Upper lobe of right lung (tissue), 1 donor: ENCODE data around the gene ARHGAP45. TPM values are rescaled to one million over a fixed set of nuclear protein-coding genes. Genes with fewer than 3 reads are reported as not detected.

Source experiments
- ATAC-seq: fragments of 200-7000 bp; cut with Tn5 transposase; one replicate; pipeline ENCODE4 v1.9.1; 2020; ENCODE audit warnings: mild to moderate bottlenecking, moderate library complexity
- DNase-seq: peaks from one replicate; pipeline ENCODE4 v3.0.0-alpha.2; 2020
- H3K27ac ChIP-seq: fragments of 200-600 bp; one replicate; pipeline ENCODE4 v1.8.0; 2022
- H3K27me3 ChIP-seq: fragments of 200-600 bp; one replicate; pipeline ENCODE4 v1.8.0; 2022; ENCODE audit warnings: mild to moderate bottlenecking
- H3K36me3 ChIP-seq: fragments of 200-600 bp; one replicate; pipeline ENCODE4 v1.8.0; 2022
- H3K4me1 ChIP-seq: fragments of 200-600 bp; one replicate; pipeline ENCODE4 v1.8.0; 2022
- H3K4me3 ChIP-seq: fragments of 200-600 bp; one replicate; pipeline ENCODE4 v1.8.0; 2022; ENCODE audit warnings: mild to moderate bottlenecking
- H3K9me3 ChIP-seq: fragments of 200-600 bp; one replicate; pipeline ENCODE4 v1.8.0; 2022
- CTCF ChIP-seq: fragments of 200-600 bp; IDR thresholded peaks from one replicate; pipeline ENCODE4 v1.8.0; 2022; ENCODE audit warnings: antibody characterized with exemption
- intact Hi-C: fragments of 100-400 bp; cut with DNase I; formaldehyde crosslinking; loops from one replicate; pipeline ENCODE4 v1.11.0; 2022
- total RNA-seq: library from RNA; stranded (reverse); fragmentation: NEBNext Ultra II Directional; extraction: Animal tissue kit (Norgen Biotek cat#: 25700); gene quantifications from one replicate; pipeline ENCODE4 v1.2.1, GENCODE V29; 2021
- donor health status: DM: no; HTN: yes; CAD: no; lungs with severe emphysema.

The ARHGAP45 gene
- total RNA-seq, 1 donor from 2014 or later: 98.2 TPM

GRCh38 chr19:1027650-1028061, 39.3 kb upstream of the ARHGAP45 start:
- Histone ChIP-seq H3K27me3 (no peaks in the 10 kb centered on the region), H3K4me3 (peak overlapping the region; percentile 97), H3K4me1 (peaks cover 27% of the 10 kb centered on the region), H3K9me3 (no peaks in the 10 kb centered on the region), H3K27ac (peak overlapping the region; percentile 98), H3K36me3 (peaks cover 12% of the 10 kb centered on the region)
- TF ChIP-seq CTCF: no peak
- intact Hi-C loops: no loop called here
- DNase-seq (no peak), ATAC-seq (no peak)

- peak; percentile 90 for DNase-seq
Observed at GRCh38 chr19:1028062-1028926, 38.7 kb upstream of the ARHGAP45 start.

GRCh38 chr19:1032264-1032867, 34.6 kb upstream of the ARHGAP45 start:
- ATAC-seq: no peak
- intact Hi-C loops: loop anchor here (10.0 kb wide), 1 partner anchor 52 kb away; no protein-coding TSS in a partner anchor
- H3K4me3 ChIP-seq: no peak overlapping the region
- DNase-seq: no peak
- no peak for TF ChIP-seq CTCF
- H3K36me3 ChIP-seq: peaks cover 43% of the 10 kb centered on the region
- no peaks in the 10 kb centered on the region for H3K9me3 ChIP-seq
- no peaks in the 10 kb centered on the region for H3K27me3 ChIP-seq
- peaks cover 22% of the 10 kb centered on the region for H3K4me1 ChIP-seq
- no peak overlapping the region for H3K27ac ChIP-seq

More at GRCh38 chr19:1028062-1028926, 38.7 kb upstream of the ARHGAP45 start:
- H3K27ac ChIP-seq: peak overlapping the region; percentile 98
- ATAC-seq: peak; percentile 78
- H3K27me3 ChIP-seq: no peaks in the 10 kb centered on the region
- no peak for TF ChIP-seq CTCF
- peaks cover 18% of the 10 kb centered on the region for H3K36me3 ChIP-seq
- H3K4me1 ChIP-seq: peaks cover 22% of the 10 kb centered on the region
- H3K9me3 ChIP-seq: no peaks in the 10 kb centered on the region
- H3K4me3 ChIP-seq: peak overlapping the region; percentile 97
- intact Hi-C loops: no loop called here

- Histone ChIP-seq H3K27ac (no peak overlapping the region), H3K9me3 (no peaks in the 10 kb centered on the region), H3K27me3 (no peaks in the 10 kb centered on the region), H3K4me1 (peaks cover 31% of the 10 kb centered on the region), H3K4me3 (no peak overlapping the region), H3K36me3 (peaks cover 50% of the 10 kb centered on the region)
- intact Hi-C loops: loop anchor here (10.0 kb wide), 1 partner anchor 49 kb away; no protein-coding TSS in a partner anchor
- DNase-seq: no peak
- no peak for TF ChIP-seq CTCF
- ATAC-seq: no peak
Observed at GRCh38 chr19:1035998-1036621, 30.9 kb upstream of the ARHGAP45 start.

- TF ChIP-seq CTCF: no peak
- intact Hi-C loops: loop anchor here (10.0 kb wide), 1 partner anchor 47 kb away; no protein-coding TSS in a partner anchor
- DNase-seq (no peak), ATAC-seq (no peak)
- H3K27ac ChIP-seq: peak overlapping the region; percentile 66
- no peaks in the 10 kb centered on the region for H3K27me3 ChIP-seq
- peaks cover 37% of the 10 kb centered on the region for H3K4me1 ChIP-seq
- no peaks in the 10 kb centered on the region for H3K9me3 ChIP-seq
- H3K4me3 ChIP-seq: no peak overlapping the region
- peaks cover 39% of the 10 kb centered on the region for H3K36me3 ChIP-seq
Observed at GRCh38 chr19:1037621-1038064, 29.3 kb upstream of the ARHGAP45 start.
